Measurements from ENCODE around the gene IGF2R.

- no peak for TF ChIP-seq MAX (IDR thresholded peaks at IDR 0.05; ENCODE audit: low read depth, low read length)
- no peak for TF ChIP-seq POLR2A (IDR thresholded peaks at IDR 0.05; ENCODE audit: extremely low read depth, insufficient read length)
- TF ChIP-seq, protein P1, sequence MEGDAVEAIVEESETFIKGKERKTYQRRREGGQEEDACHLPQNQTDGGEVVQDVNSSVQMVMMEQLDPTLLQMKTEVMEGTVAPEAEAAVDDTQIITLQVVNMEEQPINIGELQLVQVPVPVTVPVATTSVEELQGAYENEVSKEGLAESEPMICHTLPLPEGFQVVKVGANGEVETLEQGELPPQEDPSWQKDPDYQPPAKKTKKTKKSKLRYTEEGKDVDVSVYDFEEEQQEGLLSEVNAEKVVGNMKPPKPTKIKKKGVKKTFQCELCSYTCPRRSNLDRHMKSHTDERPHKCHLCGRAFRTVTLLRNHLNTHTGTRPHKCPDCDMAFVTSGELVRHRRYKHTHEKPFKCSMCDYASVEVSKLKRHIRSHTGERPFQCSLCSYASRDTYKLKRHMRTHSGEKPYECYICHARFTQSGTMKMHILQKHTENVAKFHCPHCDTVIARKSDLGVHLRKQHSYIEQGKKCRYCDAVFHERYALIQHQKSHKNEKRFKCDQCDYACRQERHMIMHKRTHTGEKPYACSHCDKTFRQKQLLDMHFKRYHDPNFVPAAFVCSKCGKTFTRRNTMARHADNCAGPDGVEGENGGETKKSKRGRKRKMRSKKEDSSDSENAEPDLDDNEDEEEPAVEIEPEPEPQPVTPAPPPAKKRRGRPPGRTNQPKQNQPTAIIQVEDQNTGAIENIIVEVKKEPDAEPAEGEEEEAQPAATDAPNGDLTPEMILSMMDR (IDR thresholded peaks at IDR 0.05; ENCODE audit: low read depth, low read length): no peak
Observed at GRCh38 chr6:159969921-159970320, 1.0 kb downstream of the IGF2R start.
